ENCODE results near the gene KAZN.
A peak's percentile ranks its signal among the peaks of the same experiment; 100 is the strongest.

The KAZN gene

GRCh38 chr1:15075175-15075574, 476.7 kb downstream of the KAZN start:
- DNase-seq: no peak

- no peak for DNase-seq
Measured at GRCh38 chr1:15075817-15076216, 477.3 kb downstream of the KAZN start.

GRCh38 chr1:15076807-15077206, 478.3 kb downstream of the KAZN start:
- no peak for DNase-seq

DNA sequence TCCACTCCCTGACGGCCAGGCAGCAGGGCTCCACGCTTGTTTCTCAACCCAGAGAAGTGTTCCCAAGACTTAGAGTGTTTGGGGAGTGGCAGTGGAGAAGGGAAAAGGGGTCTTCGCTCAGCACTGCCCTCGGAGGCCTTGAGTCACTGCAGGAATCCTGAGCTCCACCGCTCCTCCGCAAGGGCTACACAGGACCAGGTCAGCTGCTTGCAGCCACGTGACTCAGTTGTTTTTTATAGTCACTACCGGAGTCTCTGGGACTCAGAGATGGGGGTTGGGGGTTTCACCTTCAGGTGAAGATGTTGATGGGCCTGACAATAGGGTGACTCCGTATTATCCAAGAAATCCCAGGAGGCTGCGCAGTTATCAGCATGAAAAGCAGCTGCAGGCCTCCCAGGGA, 478.9 kb downstream of the KAZN start:
- DNase-seq: no peak

- no peak for DNase-seq
Measured at GRCh38 chr1:15080328-15081007, 482.0 kb downstream of the KAZN start.

- DNase-seq: no peak
Measured at GRCh38 chr1:15081102-15081501, 482.6 kb downstream of the KAZN start.

- no peak for DNase-seq
Measured at GRCh38 chr1:15083578-15083977, 485.1 kb downstream of the KAZN start.

DNA sequence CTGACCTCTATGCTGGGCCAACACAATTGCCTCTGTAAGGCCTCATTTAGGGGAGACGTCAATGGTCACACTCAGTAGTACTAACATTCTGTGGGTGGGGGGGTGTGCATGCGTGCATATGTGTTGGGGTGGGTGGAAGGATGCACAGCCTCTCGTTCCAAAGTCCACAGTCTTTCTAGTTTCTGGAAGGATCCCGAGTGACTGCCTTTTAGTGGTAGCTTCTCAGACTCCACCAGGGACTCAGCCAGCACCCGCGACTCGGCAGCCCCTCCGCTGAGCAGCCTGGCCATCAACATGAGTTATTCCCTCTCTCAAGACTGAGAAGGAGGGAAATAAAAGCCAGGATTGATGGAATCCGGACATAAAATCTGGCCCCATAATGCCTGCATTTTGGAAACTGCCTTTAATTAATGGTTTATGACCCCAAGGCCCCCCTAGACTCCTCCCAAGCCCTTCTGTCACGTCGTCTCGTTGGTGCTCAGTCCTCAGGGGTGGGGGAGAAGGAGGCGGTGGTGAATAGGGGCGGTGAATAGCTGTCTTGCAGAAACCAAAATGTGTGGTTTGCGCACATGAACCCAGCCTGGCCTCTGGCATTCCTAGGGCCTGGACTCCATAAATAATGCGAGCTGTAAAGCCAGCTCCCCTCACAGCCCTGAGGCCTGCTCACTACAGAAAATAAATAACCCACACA, 489.9 kb downstream of the KAZN start:
- DNase-seq: no peak

DNA sequence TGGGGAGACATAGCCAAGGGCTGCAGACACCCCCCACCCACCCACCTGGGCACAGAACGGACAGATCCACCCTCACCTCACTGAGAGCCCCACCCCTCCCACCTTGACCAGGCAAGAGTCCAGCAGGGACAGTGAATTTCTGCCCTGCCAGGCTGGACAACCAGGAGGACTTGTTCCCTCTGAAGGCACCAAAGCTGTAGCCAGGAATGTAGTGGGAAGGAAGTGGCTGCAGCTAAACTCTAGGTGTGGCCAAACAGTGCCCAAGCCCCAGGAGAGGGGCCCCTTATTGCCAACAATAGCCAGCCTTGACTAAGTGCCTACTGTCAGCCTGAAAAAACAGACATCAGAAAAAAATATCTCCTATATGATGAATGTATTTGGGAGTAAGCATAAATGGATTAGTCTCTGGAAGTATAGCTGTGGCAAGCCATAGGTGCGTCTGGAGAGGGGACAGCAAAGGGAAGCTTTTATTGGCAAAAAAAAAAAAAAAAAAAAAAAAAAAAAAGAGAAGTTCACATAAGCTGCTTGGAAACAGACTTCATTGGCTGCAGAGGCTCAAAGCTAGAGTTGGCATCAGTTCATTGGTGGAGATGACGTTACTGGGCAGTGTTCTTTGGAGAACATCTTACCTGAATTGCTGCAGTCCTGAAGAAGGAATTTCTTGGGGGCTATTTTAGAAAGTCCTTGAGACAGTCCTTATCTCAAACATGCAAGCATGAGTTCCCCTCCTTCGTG, 490.9 kb downstream of the KAZN start:
- no peak for DNase-seq

GRCh38 chr1:15090373-15090772, 491.9 kb downstream of the KAZN start:
- DNase-seq: no peak

DNA sequence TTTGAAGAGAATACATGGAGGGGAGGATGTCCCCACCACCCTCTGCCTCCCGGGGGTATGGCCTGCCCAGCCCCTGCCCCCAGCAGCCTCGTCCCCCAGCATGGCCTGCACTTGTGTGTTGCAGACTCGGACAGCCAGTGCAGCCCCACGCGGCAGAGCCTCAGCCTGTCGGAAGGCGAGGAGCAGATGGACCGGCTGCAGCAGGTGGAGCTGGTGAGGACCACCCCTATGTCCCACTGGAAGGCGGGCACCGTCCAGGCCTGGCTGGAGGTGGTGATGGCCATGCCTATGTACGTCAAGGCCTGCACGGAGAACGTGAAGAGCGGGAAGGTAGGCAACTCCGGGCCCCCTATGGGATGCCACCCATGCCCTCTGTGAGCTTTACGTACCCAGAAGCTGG, 495.6 kb downstream of the KAZN start:
- no peak for DNase-seq

DNA sequence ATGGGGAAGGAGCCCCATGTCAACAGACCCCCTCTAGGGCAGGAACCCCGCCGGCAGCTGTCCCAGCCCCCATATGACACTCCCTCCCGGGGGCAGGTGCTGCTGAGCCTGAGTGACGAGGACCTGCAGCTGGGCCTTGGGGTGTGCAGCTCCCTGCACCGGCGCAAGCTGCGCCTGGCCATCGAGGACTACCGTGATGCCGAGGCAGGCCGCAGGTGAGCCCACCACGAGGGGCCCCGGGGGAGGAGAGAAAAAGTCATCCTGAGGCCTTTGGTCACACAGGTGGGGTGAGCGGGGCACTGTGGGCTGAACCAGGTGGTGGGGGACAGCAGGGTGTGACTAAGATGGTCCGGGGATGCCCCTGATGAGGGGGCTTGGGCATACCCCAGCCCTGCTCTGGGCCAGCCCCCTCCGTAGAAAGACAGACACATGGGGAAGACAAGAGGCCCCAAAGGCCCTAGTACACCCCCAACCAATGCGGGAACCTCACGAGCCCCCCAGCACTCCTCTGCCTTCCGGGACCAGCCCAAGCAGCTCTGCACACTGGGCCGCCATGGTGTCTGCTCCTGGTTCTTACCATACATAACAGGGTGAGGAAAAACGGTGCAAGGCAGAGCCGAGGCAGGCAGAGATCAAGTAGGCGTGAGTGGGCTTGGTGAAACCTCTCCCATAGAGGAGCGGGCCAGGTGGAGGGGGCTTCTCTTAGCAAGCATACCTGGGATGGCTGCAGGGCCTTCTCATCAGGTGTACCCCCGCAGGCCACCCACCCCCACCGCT, 496.4 kb downstream of the KAZN start:
- DNase-seq: no peak

DNA sequence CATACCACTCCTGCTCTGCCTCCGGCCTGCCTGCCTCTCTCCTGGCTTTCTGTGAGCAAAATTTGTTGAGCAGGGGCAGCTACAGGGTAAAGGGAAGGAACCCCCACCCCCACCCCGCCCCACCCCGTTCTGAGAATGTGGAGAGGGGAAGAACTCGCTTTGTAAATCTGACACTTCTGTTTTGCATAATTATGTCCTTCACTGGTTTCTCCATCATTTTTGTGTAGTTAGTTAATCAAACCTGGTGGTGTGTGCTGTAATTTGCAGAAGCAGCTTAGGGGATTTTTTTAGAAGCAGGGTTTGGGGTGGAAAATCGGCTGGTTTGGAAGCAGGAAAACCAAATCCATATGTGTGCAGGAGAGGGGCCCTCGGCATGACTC, 497.0 kb downstream of the KAZN start:
- DNase-seq: no peak

DNA sequence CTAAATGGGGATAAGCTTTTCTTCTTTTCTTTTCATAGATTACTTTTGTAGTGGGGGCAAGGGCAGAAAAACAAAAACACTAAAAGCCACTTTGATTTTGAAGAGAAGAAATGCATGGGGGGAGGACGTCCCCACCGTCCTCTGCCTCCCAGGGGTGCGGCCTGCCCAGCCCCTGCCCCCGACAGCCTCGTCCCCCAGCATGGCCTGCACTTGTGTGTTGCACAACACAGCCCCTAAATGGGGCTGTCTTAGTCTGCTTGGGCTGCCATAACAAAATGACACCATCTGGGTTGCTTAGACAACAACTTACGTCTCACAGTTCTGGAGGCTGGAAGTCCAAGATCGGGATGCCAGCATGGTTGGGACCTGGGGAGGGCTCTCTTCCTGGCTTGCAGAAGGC, 497.8 kb downstream of the KAZN start:
- no peak for DNase-seq

DNA sequence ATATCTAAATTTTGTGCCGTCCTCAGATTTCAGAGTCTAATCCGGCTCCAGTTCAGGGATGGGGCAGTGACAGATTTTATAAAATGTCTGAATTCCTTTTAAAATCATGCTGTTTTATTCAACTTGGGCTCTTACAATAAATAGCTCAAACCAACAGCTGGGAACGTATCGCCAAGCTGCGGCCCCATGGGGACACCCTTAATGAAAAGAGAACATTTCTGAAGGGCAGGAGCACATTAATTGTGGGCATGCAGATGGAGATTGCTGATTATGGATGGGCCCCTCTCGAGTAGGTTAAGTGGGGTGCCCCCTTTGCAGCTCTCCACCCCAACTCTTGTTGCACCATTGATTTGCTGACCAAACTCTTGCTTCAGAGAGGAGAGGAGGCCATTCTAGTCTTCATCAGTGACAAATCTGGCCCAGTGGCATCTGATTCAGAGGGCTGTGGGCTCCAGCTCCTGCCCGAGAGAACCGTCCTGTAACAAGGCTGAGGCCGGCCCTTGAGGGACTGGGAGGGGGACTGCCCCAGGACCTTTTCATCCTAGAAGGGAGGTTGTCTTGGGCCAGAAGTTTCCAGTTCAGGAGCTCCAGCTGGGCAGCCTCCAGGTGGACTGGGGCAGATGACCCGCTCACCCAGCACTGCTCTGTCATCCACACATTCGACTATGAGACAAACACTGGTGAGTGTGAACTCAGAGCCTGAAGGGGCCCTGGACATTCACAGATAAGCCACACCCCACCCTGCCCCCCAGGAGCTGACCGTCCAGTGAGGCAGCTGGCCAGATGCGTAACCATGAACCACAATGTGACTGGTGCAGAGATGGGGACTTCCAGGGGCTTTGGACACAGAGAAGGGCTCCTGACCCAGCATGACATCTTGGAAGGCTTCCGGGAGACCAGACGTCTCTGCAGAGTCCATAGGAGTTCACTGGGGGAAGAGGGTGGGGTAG, 500.0 kb downstream of the KAZN start:
- DNase-seq: no peak

DNA sequence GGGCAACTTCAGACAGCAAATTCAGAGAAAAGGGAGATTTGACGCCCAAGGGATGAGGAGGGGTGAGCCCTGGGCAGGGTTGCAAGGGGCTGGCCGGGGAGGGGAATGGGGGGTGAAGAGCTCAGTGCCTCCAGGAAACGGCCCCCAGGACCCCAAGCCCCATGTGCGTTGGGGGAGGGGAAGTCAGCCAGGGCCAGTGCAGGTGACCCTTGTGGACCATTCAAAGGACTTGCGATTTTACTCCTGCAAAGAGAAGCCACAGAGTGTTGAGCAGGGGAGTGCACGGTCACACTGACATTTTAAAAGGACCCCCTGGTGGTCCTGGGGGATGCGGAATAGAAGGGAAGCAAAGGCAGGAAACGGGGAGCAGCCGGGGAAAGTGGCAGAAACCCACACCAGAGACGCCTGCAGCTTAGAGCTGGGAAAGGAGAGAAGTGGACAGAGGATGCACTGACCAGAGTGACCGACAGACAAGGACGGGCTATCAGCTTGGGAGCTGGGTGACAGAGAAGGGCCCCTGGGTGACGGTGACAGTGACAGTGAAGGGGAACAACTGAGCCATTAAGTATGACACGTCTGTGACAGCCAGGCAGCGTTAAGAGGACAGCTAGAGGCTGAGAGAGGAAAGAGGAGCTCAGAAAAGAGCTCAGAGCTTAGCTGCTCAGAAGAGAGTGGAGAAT, 501.1 kb downstream of the KAZN start:
- no peak for DNase-seq

DNA sequence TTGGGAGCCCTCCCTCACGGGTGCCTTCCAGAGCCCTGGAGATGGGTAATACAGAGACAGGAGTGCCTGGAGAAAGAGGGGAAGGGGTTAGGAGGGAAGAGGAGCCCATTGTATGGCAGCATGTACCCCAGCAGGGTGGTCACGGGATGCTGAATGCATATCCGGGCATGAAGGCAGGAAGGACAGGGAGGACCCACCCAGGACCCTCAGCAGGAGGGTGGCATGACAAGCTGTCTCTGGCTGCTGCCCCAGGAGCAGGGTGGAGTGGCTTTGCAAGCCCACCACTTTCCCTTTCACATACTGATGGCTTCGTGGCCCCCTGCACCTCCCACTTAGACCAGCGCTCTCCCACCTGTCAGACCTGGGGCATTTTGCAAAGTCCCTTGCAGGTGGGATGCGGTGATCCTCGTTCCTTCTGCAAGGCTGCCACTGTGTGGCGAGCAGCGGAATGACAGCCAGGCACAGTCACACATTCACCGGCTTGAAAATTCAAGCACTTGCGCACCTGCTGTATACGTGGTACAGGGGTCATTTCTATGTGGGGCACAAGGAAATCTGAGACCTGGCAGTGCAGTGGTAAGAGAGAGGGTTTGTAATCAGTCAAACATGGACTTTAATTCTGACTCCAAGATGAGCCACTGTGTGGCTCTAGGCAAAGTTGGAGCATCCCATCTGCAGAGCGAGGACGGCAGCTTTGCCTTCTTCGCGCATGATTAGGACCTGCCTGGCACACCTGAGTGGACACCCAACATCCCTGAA, 501.8 kb downstream of the KAZN start:
- DNase-seq: peak; percentile 8 to 27

GRCh38 chr1:15100880-15101760, 502.6 kb downstream of the KAZN start:
- no peak for DNase-seq

DNA sequence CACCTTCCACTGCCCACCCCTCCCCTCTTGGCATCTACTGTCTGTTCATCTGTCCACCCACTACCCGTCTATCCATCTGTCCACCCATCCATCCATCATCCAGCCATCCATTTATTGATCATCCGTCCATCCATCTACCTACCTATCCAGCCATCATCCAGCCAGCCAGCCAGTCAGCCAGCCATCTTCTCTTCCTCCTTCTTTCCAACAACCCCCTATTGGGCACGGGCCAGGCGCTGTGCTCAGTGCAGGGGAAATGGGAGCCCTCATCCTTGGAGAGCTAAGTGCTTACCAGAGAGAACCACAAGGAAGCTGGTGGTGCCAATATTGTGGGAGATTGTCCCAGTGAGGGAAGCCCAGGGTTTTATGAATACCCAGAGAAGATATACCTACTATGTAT, 503.3 kb downstream of the KAZN start:
- no peak for DNase-seq

- DNase-seq: no peak
Measured at GRCh38 chr1:15102646-15103045, 504.2 kb downstream of the KAZN start.

Data from Kasumi-1 (cell line).